GM06990 (cell line): ENCODE data around the gene M1AP.

Experiments
- DNase-seq: peaks from one replicate; pipeline ENCODE4 v3.0.0-alpha.2; 2011; ENCODE audit not compliant: insufficient read length; ENCODE audit errors: extremely low read depth
- H3K27me3 ChIP-seq: replicated peaks from 2 replicates; pipeline ENCODE4 v1.6.0; 2011; ENCODE audit warnings: low read length; ENCODE audit not compliant: control insufficient read depth, insufficient read depth
- H3K36me3 ChIP-seq: 2 replicates; pipeline ENCODE4 v1.5.1; 2011; ENCODE audit warnings: low read length; ENCODE audit not compliant: control insufficient read depth, insufficient read depth
- H3K4me3 ChIP-seq: replicated peaks from 2 replicates; pipeline ENCODE4 v1.5.1; 2011; ENCODE audit warnings: low read depth, mild to moderate bottlenecking, control low read depth, low read length
- CTCF ChIP-seq: IDR thresholded peaks from 2 replicates; pipeline ENCODE4 v1.5.1; 2011; ENCODE audit warnings: low read length, control low read depth, mild to moderate bottlenecking, inconsistent platforms; ENCODE audit not compliant: insufficient read depth, poor library complexity, severe bottlenecking

Gene M1AP

DNA sequence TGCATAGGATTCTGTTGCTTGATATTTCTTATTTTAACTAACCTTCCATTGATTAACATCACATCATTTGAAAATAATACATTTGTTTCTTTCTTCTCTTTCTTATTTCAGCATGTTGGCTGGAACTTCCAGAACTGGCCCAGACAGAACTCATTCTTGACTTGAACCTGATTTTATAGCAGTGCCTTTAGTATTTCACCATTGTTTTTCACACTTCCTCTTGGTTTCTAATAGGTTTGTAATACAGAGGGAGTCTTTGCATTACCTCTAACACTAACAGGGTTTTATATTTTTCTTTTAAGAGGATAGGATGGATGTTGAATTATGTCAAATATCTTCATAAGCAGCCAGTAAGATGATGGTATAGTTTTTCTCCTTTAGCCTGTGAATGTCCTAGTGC, 45.1 kb upstream of the M1AP start:
- TF ChIP-seq CTCF = no peak
- Histone ChIP-seq H3K4me3 (no peak overlapping the region), H3K36me3 (no peaks in the 10 kb centered on the region), H3K27me3 (no peaks in the 10 kb centered on the region)
- no peak for DNase-seq

DNA sequence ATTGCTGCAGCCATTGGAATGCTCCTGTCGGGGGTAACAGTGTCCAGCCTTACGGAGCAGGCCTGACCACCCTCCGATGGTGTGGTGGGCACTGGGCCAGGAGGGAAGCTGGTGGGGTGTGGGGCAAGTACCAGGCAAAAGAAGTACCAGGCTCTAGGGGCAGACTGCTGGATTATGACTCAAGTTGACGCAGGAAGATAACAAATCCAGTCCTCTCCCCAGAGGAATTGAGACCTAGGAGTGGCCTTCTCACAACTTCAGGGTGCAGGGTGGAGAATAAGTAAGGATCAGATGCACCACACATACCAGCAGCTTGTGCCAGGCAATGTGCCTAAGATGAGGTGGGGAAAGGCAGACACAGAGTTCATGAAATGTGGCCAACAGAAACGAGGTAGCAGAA, 43.8 kb upstream of the M1AP start:
- no peaks in the 10 kb centered on the region for H3K27me3 ChIP-seq
- DNase-seq = no peak
- H3K36me3 ChIP-seq = no peaks in the 10 kb centered on the region
- no peak for TF ChIP-seq CTCF
- no peak overlapping the region for H3K4me3 ChIP-seq

GRCh38 chr2:74690571-74690970, 42.4 kb upstream of the M1AP start:
- TF ChIP-seq CTCF = peak; percentile 72

GRCh38 chr2:74689671-74690070, 41.5 kb upstream of the M1AP start:
- no peak for TF ChIP-seq CTCF

More at GRCh38 chr2:74690571-74690970, 42.4 kb upstream of the M1AP start:
- no peak for DNase-seq
- H3K27me3 ChIP-seq = no peaks in the 10 kb centered on the region
- no peaks in the 10 kb centered on the region for H3K36me3 ChIP-seq
- no peak overlapping the region for H3K4me3 ChIP-seq

GRCh38 chr2:74688881-74689280, 40.8 kb upstream of the M1AP start:
- TF ChIP-seq CTCF = no peak
- no peak overlapping the region for H3K4me3 ChIP-seq
- no peaks in the 10 kb centered on the region for H3K36me3 ChIP-seq
- DNase-seq = no peak
- H3K27me3 ChIP-seq = no peaks in the 10 kb centered on the region

More at GRCh38 chr2:74689671-74690070, 41.5 kb upstream of the M1AP start:
- Histone ChIP-seq H3K36me3 (no peaks in the 10 kb centered on the region), H3K4me3 (no peak overlapping the region), H3K27me3 (no peaks in the 10 kb centered on the region)
- DNase-seq = no peak

DNA sequence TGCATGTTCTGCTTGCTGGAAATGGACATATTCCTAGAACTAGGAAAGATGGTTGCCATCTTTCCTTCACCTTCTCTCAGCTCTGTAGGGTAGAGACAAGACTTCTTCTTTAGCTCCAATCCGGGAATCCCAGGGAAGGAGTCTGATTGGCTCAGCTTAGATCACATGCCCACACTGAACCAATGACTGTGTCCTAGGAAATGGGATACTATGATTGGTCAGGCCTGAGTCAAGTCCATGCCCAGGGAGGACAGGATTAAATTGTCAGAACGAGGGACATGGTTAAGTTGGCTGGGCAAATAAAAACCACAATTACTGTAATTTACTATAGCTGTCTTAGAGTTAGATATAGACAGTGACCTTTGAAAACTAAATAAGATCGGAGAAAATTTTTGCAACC, 37.3 kb upstream of the M1AP start:
- no peak for DNase-seq
- H3K4me3 ChIP-seq = no peak overlapping the region
- TF ChIP-seq CTCF = no peak
- no peaks in the 10 kb centered on the region for H3K27me3 ChIP-seq
- H3K36me3 ChIP-seq = no peaks in the 10 kb centered on the region
